ENCODE data around the gene EMSY. TPM values are rescaled to one million over a fixed set of nuclear protein-coding genes. Genes with fewer than 3 reads are reported as not detected.

EMSY gene
- total and polyA plus RNA-seq, 8 donors, result 18.2 to 43.9 (median 36.9) TPM

DNA sequence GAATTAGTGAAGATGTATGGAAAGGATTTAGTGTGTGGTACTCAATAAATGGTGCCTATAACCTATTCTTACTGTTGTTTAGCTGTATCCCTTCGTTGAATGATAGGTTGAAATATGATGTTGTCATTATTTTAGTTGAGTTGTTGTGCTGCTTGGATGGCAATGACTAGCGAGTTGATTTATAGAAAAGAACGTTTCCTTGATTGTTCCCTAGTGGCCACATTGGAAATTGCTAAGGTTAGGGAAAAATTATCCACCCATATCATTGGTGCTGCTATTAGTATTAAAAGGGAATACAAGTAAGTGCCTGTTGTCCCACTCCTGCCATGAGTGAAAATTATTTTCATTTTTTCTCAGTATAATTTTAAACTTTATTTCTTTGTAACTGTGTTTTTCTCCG is 14.5 kb downstream of the EMSY start:
- H3K27me3 ChIP-seq, result no peaks in the 10 kb centered on the region
- no peak overlapping the region for H3K27ac ChIP-seq
- H3K36me3 ChIP-seq, result peaks cover 0 to 48% of the 10 kb centered on the region in 2 donors
- intact Hi-C loops (cut with DNase I), result no loop called here
- H3K4me3 ChIP-seq, result no peak overlapping the region
- H3K9me3 ChIP-seq, result no peaks in the 10 kb centered on the region
- peaks cover 0 to 6% of the 10 kb centered on the region in 2 donors for H3K4me1 ChIP-seq
- ATAC-seq, result no peak
- TF ChIP-seq, protein P1, sequence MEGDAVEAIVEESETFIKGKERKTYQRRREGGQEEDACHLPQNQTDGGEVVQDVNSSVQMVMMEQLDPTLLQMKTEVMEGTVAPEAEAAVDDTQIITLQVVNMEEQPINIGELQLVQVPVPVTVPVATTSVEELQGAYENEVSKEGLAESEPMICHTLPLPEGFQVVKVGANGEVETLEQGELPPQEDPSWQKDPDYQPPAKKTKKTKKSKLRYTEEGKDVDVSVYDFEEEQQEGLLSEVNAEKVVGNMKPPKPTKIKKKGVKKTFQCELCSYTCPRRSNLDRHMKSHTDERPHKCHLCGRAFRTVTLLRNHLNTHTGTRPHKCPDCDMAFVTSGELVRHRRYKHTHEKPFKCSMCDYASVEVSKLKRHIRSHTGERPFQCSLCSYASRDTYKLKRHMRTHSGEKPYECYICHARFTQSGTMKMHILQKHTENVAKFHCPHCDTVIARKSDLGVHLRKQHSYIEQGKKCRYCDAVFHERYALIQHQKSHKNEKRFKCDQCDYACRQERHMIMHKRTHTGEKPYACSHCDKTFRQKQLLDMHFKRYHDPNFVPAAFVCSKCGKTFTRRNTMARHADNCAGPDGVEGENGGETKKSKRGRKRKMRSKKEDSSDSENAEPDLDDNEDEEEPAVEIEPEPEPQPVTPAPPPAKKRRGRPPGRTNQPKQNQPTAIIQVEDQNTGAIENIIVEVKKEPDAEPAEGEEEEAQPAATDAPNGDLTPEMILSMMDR (IDR thresholded peaks at IDR 0.05), result peak in 1 of 2 donors; percentile 24
- no peak for DNase-seq

DNA sequence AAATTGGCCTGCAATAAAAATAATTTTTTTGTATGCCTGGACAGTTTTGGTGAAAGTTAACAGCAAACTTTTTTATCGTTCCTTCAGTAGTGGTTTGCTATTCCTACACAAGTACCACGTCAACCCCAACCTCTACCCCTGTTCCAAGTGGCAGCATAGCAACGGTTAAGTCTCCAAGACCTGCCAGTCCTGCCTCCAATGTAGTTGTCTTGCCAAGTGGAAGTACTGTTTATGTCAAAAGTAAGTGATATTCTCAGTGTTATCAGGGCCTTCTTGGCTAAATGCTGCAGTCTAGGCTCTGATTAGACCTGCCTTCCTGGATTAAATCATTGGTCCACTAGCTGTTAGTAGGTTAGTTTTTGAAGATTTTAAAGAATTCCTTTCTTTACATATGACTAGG is 15.0 kb downstream of the EMSY start:
- Histone ChIP-seq H3K4me1 (peaks cover 0 to 6% of the 10 kb centered on the region in 2 donors), H3K27me3 (no peaks in the 10 kb centered on the region), H3K4me3 (no peak overlapping the region), H3K36me3 (peaks cover 0 to 48% of the 10 kb centered on the region in 2 donors), H3K9me3 (no peaks in the 10 kb centered on the region), H3K27ac (no peak overlapping the region)
- intact Hi-C loops (cut with DNase I), result no loop called here
- DNase-seq, result no peak
- no peak for ATAC-seq
- TF ChIP-seq, protein P1 (IDR thresholded peaks at IDR 0.05), result no peak

DNA sequence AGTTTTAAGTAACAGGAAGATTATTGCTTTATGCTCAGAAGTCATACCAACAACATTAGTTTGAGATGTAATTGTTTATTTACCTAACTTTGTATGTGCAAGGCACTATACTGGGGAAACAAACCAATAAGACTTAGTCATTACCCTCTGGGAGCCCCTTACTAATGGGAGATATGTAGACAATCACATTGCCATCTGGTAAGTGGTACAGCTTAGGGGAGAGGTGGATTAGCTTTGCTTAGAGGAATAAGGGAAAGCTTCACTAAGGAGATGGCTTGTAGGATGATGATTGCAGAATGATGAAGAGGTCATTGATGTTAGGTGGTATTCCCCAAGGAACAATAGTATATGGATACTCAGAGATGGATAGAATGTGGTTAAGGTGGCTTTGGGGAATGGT is 17.5 kb downstream of the EMSY start:
- Histone ChIP-seq H3K36me3 (peaks cover 0 to 58% of the 10 kb centered on the region in 2 donors), H3K27ac (no peak overlapping the region), H3K9me3 (no peaks in the 10 kb centered on the region), H3K4me3 (no peak overlapping the region), H3K4me1 (peaks cover 0 to 6% of the 10 kb centered on the region in 2 donors), H3K27me3 (no peaks in the 10 kb centered on the region)
- ATAC-seq (no peak), DNase-seq (no peak)
- intact Hi-C loops (cut with DNase I), result no loop called here
- TF ChIP-seq, protein P1 (IDR thresholded peaks at IDR 0.05), result no peak

DNA sequence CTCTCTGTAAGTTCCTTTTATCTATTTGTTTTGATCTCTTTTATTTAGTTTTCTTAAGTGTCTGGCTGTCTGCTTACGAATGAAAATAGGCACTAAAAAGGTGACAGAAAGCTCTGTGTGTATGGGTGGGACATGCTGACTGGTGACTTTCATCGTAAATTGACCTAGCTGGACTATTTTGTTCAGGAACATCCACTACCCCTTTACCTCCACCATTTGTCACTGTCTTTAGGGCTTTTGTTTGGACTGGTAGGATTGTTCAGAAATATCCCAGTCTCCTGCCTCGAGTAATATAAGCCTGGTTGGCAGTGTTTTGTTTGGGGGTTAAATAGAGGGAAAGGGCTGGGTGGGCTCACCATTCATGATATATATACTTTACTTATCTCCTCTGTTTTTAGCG is 20.9 kb downstream of the EMSY start:
- intact Hi-C loops (cut with DNase I), result no loop called here
- Histone ChIP-seq H3K36me3 (peaks cover 0 to 44% of the 10 kb centered on the region in 2 donors), H3K4me1 (peaks cover 0 to 5% of the 10 kb centered on the region in 2 donors), H3K4me3 (no peak overlapping the region), H3K9me3 (no peaks in the 10 kb centered on the region), H3K27me3 (no peaks in the 10 kb centered on the region), H3K27ac (no peak overlapping the region)
- no peak for DNase-seq
- TF ChIP-seq, protein P1 (IDR thresholded peaks at IDR 0.05), result no peak
- no peak for ATAC-seq

DNA sequence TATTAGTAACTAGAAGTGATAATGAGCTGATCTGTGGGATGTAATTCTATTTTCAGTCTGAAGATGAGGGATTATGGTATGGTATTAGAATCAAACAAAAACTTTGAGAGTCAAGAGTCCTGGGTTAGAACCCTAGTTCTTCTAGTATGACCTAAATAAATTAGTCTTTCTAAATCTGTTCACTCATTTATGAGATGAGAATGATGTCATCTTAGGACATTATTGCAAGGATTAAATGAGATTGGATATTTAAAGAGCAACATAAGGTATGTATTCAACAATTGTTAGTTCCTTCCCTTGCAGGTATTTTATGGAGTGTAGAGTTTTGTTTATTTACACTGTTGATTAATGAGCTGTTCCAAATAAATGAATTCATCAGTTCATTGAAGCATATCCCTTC is 21.8 kb downstream of the EMSY start:
- TF ChIP-seq, protein P1 (IDR thresholded peaks at IDR 0.05), result no peak
- Histone ChIP-seq H3K27ac (no peak overlapping the region), H3K36me3 (peaks cover 0 to 39% of the 10 kb centered on the region in 2 donors), H3K4me3 (no peak overlapping the region), H3K9me3 (no peaks in the 10 kb centered on the region), H3K27me3 (no peaks in the 10 kb centered on the region), H3K4me1 (no peaks in the 10 kb centered on the region)
- DNase-seq (no peak), ATAC-seq (no peak)
- intact Hi-C loops (cut with DNase I), result no loop called here

All from left lung (tissue), 10 donors.